Adrenal gland (tissue), 12 donors: ENCODE measurements around the gene AGPAT3. TPM values are rescaled to one million over a fixed set of nuclear protein-coding genes. Genes with fewer than 3 reads are reported as not detected.

Source experiments
- DNase-seq, 7 donors: peaks; one replicate each; pipeline ENCODE4 v3.0.0-alpha.2; 2019 to 2020
- H3K27ac ChIP-seq, 5 donors: fragments of 200-600 bp; sonication (generic) in 4 of 5; 1 replicate in 3 of 5; 2 replicates in 2 of 5; pipeline versions ENCODE4 v1.5.1 to v1.8.0; 2016 to 2020; ENCODE audit warnings: mild to moderate bottlenecking in 1 of 5
- H3K27me3 ChIP-seq: fragments of 200-600 bp; 2 replicates; pipeline ENCODE4 v1.8.0; 2021
- H3K36me3 ChIP-seq, 2 donors: fragments of 200-600 bp; replicated peaks in 1 of 2; 1 replicate in 1 of 2; 2 replicates in 1 of 2; pipeline versions ENCODE4 v1.5.1 to v1.8.0; 2018 to 2022
- H3K4me1 ChIP-seq, 2 donors: fragments of 200-600 bp; replicated peaks in 1 of 2; 1 replicate in 1 of 2; 2 replicates in 1 of 2; pipeline versions ENCODE4 v1.5.1 to v1.8.0; 2018 to 2021
- H3K4me3 ChIP-seq, 4 donors: fragments of 200-600 bp; sonication (generic) in 3 of 4; one replicate each; pipeline ENCODE4 v1.5.1; 2016 to 2018
- H3K9me3 ChIP-seq, 3 donors: fragments of 200-600 bp; sonication (generic) in 1 of 3; replicated peaks in 1 of 3; 1 replicate in 2 of 3; 2 replicates in 1 of 3; pipeline versions ENCODE4 v1.5.1 to v1.8.0; 2016 to 2021
- CTCF ChIP-seq, 6 experiments: fragments of 450-650 bp in 4 of 6; fragments of 200-600 bp in 2 of 6; sonication (generic) in 1 of 6; IDR thresholded peaks; 1 replicate in 5 of 6; 2 replicates in 1 of 6; pipeline versions ENCODE4 v1.5.1 to v1.8.0; 2016 to 2021; ENCODE audit warnings: antibody characterized with exemption in 6 of 6, mild to moderate bottlenecking in 2 of 6, moderate library complexity in 1 of 6
- POLR2A ChIP-seq, 2 donors: fragments of 450-650 bp; IDR thresholded peaks; one replicate each; pipeline ENCODE4 v1.6.1; 2017; ENCODE audit warnings: antibody characterized with exemption in 2 of 2, mild to moderate bottlenecking in 2 of 2, moderate library complexity in 1 of 2
- WGBS, 4 donors: extraction: QIAGEN DNeasy Blood & Tissue Kit in 2 of 4; methylation state at CpG; one replicate each; pipeline versions ENCODE4 v1.1.5 to v1.1.7; 2013 to 2017; 5-methylcytosine and 5-hydroxymethylcytosine counted together
- intact Hi-C, 2 donors: fragments of 100-400 bp; cut with DNase I; formaldehyde crosslinking; loops; one replicate each; pipeline versions ENCODE4 v1.14.1 to v1.15.0; 2022 to 2023
- polyA plus RNA-seq, 3 donors: library from polyadenylated mRNA; stranded (reverse); fragments of 200-250 nt in 2 of 3; fragments of 350-450 nt in 1 of 3; fragmentation: Illumina TruSeq in 1 of 3; extraction: RNeasy Lipid Tissue Mini Kit (QIAGEN cat#74804) in 1 of 3; gene quantifications; one replicate each; pipeline ENCODE4 v1.2.3, GENCODE V29; 2013 to 2014
- total RNA-seq, 9 donors: library from RNA; depleted of rRNA in 4 of 9; stranded (reverse); fragments of >200 nt in 4 of 9; fragments of 120-200 nt in 1 of 9; fragmentation: NEBNext Ultra II Directional in 1 of 9; extraction: Animal tissue kit (Norgen Biotek cat#: 25700) in 1 of 9; gene quantifications; one replicate each; pipeline versions ENCODE4 v1.1.0 to v1.2.4, GENCODE V29; 2013 to 2023
- donor health status: healthy with polysubstance abuse.
- donor health status: Bipolar disorder and iron deficiency.
- donor health status: DM: yes; HTN: yes; CAD: no.
- donor health status: DM: no; HTN: no; CAD: no.
- donor health status: DM: no; HTN: no; CAD: no.
- donor health status: DM: yes; HTN: yes; CAD: no.

The AGPAT3 gene
- total and polyA plus RNA-seq, 12 donors, result 25.3 to 88.9 (median 47.8) TPM

- TF ChIP-seq POLR2A (IDR thresholded peaks at IDR 0.05) (no peak), CTCF (IDR thresholded peaks at IDR 0.05) (no peak)
- 91 to 94% (median 93%) methylated on average over 12 of the region's 12 CpGs for WGBS, 4 donors
- no peaks in the 10 kb centered on the region for H3K9me3 ChIP-seq
- H3K27me3 ChIP-seq, result no peaks in the 10 kb centered on the region
- H3K36me3 ChIP-seq, result no peaks in the 10 kb centered on the region
- intact Hi-C loops, result no loop called here
- DNase-seq, result no peak
- no peak overlapping the region for H3K4me3 ChIP-seq
- no peaks in the 10 kb centered on the region for H3K4me1 ChIP-seq
- no peak overlapping the region for H3K27ac ChIP-seq
These were observed 68.2 kb downstream of the AGPAT3 start for GRCh38 chr21:43933199-43933598.

- H3K4me3 ChIP-seq, result no peak overlapping the region
- no peak overlapping the region for H3K27ac ChIP-seq
- peaks cover 0 to 2% of the 10 kb centered on the region in 2 donors for H3K4me1 ChIP-seq
- TF ChIP-seq CTCF (IDR thresholded peaks at IDR 0.05) (no peak), POLR2A (IDR thresholded peaks at IDR 0.05) (no peak)
- no peak for DNase-seq
- H3K27me3 ChIP-seq, result no peaks in the 10 kb centered on the region
- no peaks in the 10 kb centered on the region for H3K36me3 ChIP-seq
- WGBS, 4 donors, result 94 to 100% (median 97%) methylated on average over 5 to 15 of the region's 15 CpGs
- no peaks in the 10 kb centered on the region for H3K9me3 ChIP-seq
- intact Hi-C loops, result no loop called here
These were observed 68.7 kb downstream of the AGPAT3 start for GRCh38 chr21:43933680-43934079.

DNA sequence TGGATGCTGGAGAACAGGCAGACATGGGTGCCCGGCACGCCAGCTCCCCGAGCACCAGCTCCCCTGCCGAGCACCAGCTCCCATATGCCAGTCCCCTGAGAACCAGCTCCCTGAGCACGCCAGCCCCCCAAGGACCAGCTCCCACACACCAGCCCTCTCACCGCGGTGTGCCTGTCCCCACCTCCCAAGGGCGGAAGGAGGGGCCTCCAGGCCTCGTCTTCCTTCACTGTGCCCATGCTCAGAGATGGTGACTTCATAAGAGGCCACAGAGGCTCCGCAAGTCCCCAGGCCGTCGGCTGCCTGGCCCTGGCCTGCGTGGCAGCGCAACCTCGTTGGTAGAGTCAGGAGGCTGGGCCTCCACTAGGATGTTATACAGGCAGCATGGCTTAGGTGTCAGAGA, 69.1 kb downstream of the AGPAT3 start:
- H3K36me3 ChIP-seq, result no peaks in the 10 kb centered on the region
- 82 to 93% (median 86%) methylated on average over 3 to 15 of the region's 15 CpGs for WGBS, 4 donors
- H3K27me3 ChIP-seq, result no peaks in the 10 kb centered on the region
- DNase-seq, result no peak
- intact Hi-C loops, result no loop called here
- no peak for TF ChIP-seq POLR2A (IDR thresholded peaks at IDR 0.05)
- TF ChIP-seq CTCF (IDR thresholded peaks at IDR 0.05), result no peak
- H3K4me1 ChIP-seq, result peaks cover 0 to 5% of the 10 kb centered on the region in 2 donors
- no peak overlapping the region for H3K4me3 ChIP-seq
- H3K27ac ChIP-seq, result no peak overlapping the region
- H3K9me3 ChIP-seq, result no peaks in the 10 kb centered on the region

DNA sequence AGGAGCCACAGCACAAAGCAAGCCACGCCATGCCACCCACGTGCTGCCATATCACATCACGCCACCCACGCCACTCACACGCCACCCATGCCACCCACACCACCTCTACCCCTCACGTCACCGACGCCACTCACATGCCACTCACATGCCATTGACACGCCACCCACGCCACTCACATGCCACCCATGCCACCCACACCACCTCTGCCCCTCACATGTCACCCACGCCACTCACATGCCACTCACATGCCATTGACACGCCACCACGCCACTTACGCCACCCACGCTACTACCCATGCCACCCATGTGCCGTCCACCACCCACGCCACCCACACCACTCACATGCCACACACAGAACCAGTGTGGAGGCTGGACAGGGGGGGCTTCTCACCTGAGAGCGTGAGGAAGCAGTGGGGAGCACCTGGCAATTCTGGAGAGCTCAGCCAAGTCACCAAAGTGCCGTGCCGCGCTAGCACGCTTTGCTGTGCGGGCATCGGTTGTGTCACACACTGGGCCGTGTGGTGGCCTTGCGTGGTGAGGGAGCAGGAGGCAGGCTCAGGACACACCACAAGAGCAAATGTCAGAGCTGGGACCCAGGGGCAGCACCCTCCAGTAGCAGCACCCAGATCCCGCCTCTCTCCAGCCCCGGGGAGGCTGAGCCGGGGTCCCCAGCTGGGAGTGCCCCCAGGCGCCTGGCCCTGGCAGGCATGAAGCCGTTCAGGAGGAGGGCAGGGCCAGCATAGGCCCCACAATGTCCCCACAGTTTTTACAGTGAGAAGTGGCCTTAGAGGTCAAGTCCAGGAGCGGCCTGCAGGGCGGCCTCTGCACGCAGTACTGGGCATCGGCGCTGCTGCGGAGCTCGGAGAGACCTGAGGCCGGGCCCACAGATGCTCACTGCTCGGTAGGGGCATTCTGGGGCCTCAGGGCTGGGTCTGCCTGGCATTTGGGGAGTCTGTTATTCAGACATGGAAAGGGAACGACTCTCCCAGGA, 70.0 kb downstream of the AGPAT3 start:
- Histone ChIP-seq H3K9me3 (no peaks in the 10 kb centered on the region), H3K36me3 (no peaks in the 10 kb centered on the region), H3K4me3 (no peak overlapping the region), H3K4me1 (peaks cover 0 to 5% of the 10 kb centered on the region in 2 donors), H3K27me3 (no peaks in the 10 kb centered on the region), H3K27ac (no peak overlapping the region)
- 93 to 95% (median 94%) methylated on average over 20 to 41 of the region's 41 CpGs for WGBS, 4 donors
- intact Hi-C loops, result no loop called here
- DNase-seq, result no peak
- no peak for TF ChIP-seq CTCF (IDR thresholded peaks at IDR 0.05)
- TF ChIP-seq POLR2A (IDR thresholded peaks at IDR 0.05), result no peak
